ENCODE data around the gene IRF2BPL.
A peak's percentile ranks its signal among the peaks of the same experiment; 100 is the strongest.

Gene IRF2BPL

DNA sequence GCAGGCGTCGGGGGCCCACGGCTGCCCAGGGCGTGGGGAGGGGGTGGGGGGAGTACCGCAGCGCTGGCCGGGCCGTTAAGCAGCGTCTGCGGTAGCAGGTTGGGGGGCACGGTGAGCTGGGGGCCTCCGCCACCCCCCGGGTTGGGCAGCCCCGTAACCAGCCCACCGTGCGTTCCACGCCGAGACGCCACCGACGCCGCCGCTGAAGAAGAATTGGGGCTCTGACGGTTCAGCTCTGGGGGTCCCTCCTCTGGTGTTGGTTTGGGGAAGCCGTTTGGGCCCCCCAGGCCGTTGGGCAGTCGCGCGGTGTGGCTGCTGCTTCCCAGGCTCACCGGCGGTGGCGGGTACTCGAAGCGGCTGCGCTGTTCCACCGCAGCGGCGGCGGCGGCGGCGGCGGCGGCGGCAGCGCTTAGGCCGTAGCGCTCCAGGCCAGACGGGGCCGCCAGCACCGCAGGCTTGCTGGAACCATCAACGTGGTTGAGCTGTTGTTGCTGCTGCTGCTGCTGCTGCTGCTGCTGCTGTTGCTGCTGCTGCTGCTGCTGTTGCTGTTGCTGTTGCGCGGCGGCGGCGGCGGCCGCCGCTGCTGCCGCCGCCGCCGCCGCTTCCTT, 1.5 kb downstream of the IRF2BPL start:
- no peak overlapping the region for H2AK5ac ChIP-seq (ENCODE audit: low read length)
- peaks cover 14% of the 10 kb centered on the region for H3K4me1 ChIP-seq (ENCODE audit: control insufficient read depth, low read depth, low read length)
- no peak overlapping the region for H2BK5ac ChIP-seq (ENCODE audit: low read length)
- no peak overlapping the region for H4K8ac ChIP-seq (ENCODE audit: low read depth, low read length)
- H3K23ac ChIP-seq (ENCODE audit: low read length) = no peak overlapping the region
- H2BK120ac ChIP-seq (ENCODE audit: low read depth, low read length) = peak overlapping the region; percentile 54
- H3K4me2 ChIP-seq (ENCODE audit: low read length) = peak overlapping the region; percentile 85
- peak overlapping the region; percentile 91 for H3K9ac ChIP-seq (ENCODE audit: low read length)
- H2BK15ac ChIP-seq (replicated peaks; ENCODE audit: low read depth) = no peak overlapping the region
- no peak overlapping the region for H4K5ac ChIP-seq (ENCODE audit: low read length)
- peak overlapping the region; percentile 81 for H3K18ac ChIP-seq (ENCODE audit: low read length)
- no peaks in the 10 kb centered on the region for H3K79me1 ChIP-seq (ENCODE audit: low read length)
- H3K27me3 ChIP-seq (ENCODE audit: insufficient read depth, low read length, poor library complexity) = no peaks in the 10 kb centered on the region
- peak overlapping the region; percentile 91 for H3K27ac ChIP-seq (ENCODE audit: low read depth, low read length)
- peak overlapping the region; percentile 62 for H3K4me3 ChIP-seq (ENCODE audit: low read length)
- no peaks in the 10 kb centered on the region for H3K36me3 ChIP-seq (ENCODE audit: control insufficient read depth, insufficient read depth, low read length)
- no CpG with 5 or more reads among the region's 65 CpGs for WGBS (ENCODE audit: extremely low coverage, insufficient coverage, low lambda C conversion rate)
- H3K4ac ChIP-seq (ENCODE audit: low read depth, low read length) = peak overlapping the region; percentile 97
- peaks cover 28% of the 10 kb centered on the region for H3K79me2 ChIP-seq (ENCODE audit: control insufficient read depth, insufficient read depth, low read length)
- peak overlapping the region; percentile 97 for H3K56ac ChIP-seq (ENCODE audit: low read length)
- DNase-seq = peak; percentile 82

- H3K4me3 ChIP-seq (ENCODE audit: low read length) = peak overlapping the region; percentile 62
- peak; percentile 61 for DNase-seq
- WGBS (ENCODE audit: extremely low coverage, insufficient coverage, low lambda C conversion rate) = no CpG with 5 or more reads among the region's 76 CpGs
Observed at GRCh38 chr14:77026166-77026929, 2.2 kb downstream of the IRF2BPL start.

GRCh38 chr14:77025744-77026165, 2.8 kb downstream of the IRF2BPL start:
- Histone ChIP-seq H2BK120ac (ENCODE audit: low read depth, low read length) (peak overlapping the region; percentile 15), H3K27me3 (ENCODE audit: insufficient read depth, low read length, poor library complexity) (no peaks in the 10 kb centered on the region), H3K56ac (ENCODE audit: low read length) (peak overlapping the region; percentile 97), H3K27ac (ENCODE audit: low read depth, low read length) (peak overlapping the region; percentile 18), H2BK15ac (replicated peaks; ENCODE audit: low read depth) (no peak overlapping the region), H4K5ac (ENCODE audit: low read length) (no peak overlapping the region), H3K79me2 (ENCODE audit: control insufficient read depth, insufficient read depth, low read length) (peaks cover 28% of the 10 kb centered on the region), H3K4ac (ENCODE audit: low read depth, low read length) (peak overlapping the region; percentile 84), H3K18ac (ENCODE audit: low read length) (peak overlapping the region; percentile 81), H3K4me2 (ENCODE audit: low read length) (peak overlapping the region; percentile 85), H4K8ac (ENCODE audit: low read depth, low read length) (no peak overlapping the region), H3K79me1 (ENCODE audit: low read length) (no peaks in the 10 kb centered on the region), H2AK5ac (ENCODE audit: low read length) (no peak overlapping the region), H3K36me3 (ENCODE audit: control insufficient read depth, insufficient read depth, low read length) (no peaks in the 10 kb centered on the region), H2BK5ac (ENCODE audit: low read length) (no peak overlapping the region), H3K9ac (ENCODE audit: low read length) (peak overlapping the region; percentile 91), H3K4me3 (ENCODE audit: low read length) (peak overlapping the region; percentile 62), H3K4me1 (ENCODE audit: control insufficient read depth, low read depth, low read length) (peaks cover 12% of the 10 kb centered on the region), H3K23ac (ENCODE audit: low read length) (peak overlapping the region; percentile 99)
- no CpG with 5 or more reads among the region's 42 CpGs for WGBS (ENCODE audit: extremely low coverage, insufficient coverage, low lambda C conversion rate)
- DNase-seq = no peak

More at GRCh38 chr14:77026166-77026929, 2.2 kb downstream of the IRF2BPL start:
- Histone ChIP-seq H3K9ac (ENCODE audit: low read length) (peak overlapping the region; percentile 91), H3K36me3 (ENCODE audit: control insufficient read depth, insufficient read depth, low read length) (no peaks in the 10 kb centered on the region), H3K4ac (ENCODE audit: low read depth, low read length) (peak overlapping the region; percentile 97), H3K23ac (ENCODE audit: low read length) (peak overlapping the region; percentile 100), H4K5ac (ENCODE audit: low read length) (no peak overlapping the region), H2BK5ac (ENCODE audit: low read length) (peak overlapping the region; percentile 85), H3K27ac (ENCODE audit: low read depth, low read length) (peak overlapping the region; percentile 91), H3K4me1 (ENCODE audit: control insufficient read depth, low read depth, low read length) (peaks cover 12% of the 10 kb centered on the region), H2BK120ac (ENCODE audit: low read depth, low read length) (peak overlapping the region; percentile 54), H3K56ac (ENCODE audit: low read length) (peak overlapping the region; percentile 97), H3K79me2 (ENCODE audit: control insufficient read depth, insufficient read depth, low read length) (peaks cover 28% of the 10 kb centered on the region), H3K4me2 (ENCODE audit: low read length) (peak overlapping the region; percentile 85), H2AK5ac (ENCODE audit: low read length) (no peak overlapping the region), H3K18ac (ENCODE audit: low read length) (peak overlapping the region; percentile 81), H3K79me1 (ENCODE audit: low read length) (no peaks in the 10 kb centered on the region), H2BK15ac (replicated peaks; ENCODE audit: low read depth) (no peak overlapping the region), H4K8ac (ENCODE audit: low read depth, low read length) (no peak overlapping the region), H3K27me3 (ENCODE audit: insufficient read depth, low read length, poor library complexity) (no peaks in the 10 kb centered on the region)

GRCh38 chr14:77024171-77024691, 4.3 kb downstream of the IRF2BPL start:
- peak overlapping the region; percentile 18 for H2BK5ac ChIP-seq (ENCODE audit: low read length)
- H2AK5ac ChIP-seq (ENCODE audit: low read length) = no peak overlapping the region
- peak overlapping the region; percentile 60 for H3K9ac ChIP-seq (ENCODE audit: low read length)
- peaks cover 12% of the 10 kb centered on the region for H3K4me1 ChIP-seq (ENCODE audit: control insufficient read depth, low read depth, low read length)
- peak overlapping the region; percentile 1 for H3K27ac ChIP-seq (ENCODE audit: low read depth, low read length)
- peak overlapping the region; percentile 25 for H3K4me2 ChIP-seq (ENCODE audit: low read length)
- no peaks in the 10 kb centered on the region for H3K79me1 ChIP-seq (ENCODE audit: low read length)
- no CpG with 5 or more reads among the region's 16 CpGs for WGBS (ENCODE audit: extremely low coverage, insufficient coverage, low lambda C conversion rate)
- H3K4me3 ChIP-seq (ENCODE audit: low read length) = no peak overlapping the region
- no peak overlapping the region for H4K5ac ChIP-seq (ENCODE audit: low read length)
- H3K23ac ChIP-seq (ENCODE audit: low read length) = no peak overlapping the region
- H3K27me3 ChIP-seq (ENCODE audit: insufficient read depth, low read length, poor library complexity) = no peaks in the 10 kb centered on the region
- no peak overlapping the region for H3K4ac ChIP-seq (ENCODE audit: low read depth, low read length)
- peak; percentile 95 for DNase-seq
- H3K79me2 ChIP-seq (ENCODE audit: control insufficient read depth, insufficient read depth, low read length) = peaks cover 28% of the 10 kb centered on the region
- H3K56ac ChIP-seq (ENCODE audit: low read length) = peak overlapping the region; percentile 77
- no peaks in the 10 kb centered on the region for H3K36me3 ChIP-seq (ENCODE audit: control insufficient read depth, insufficient read depth, low read length)
- H2BK15ac ChIP-seq (replicated peaks; ENCODE audit: low read depth) = no peak overlapping the region
- H4K8ac ChIP-seq (ENCODE audit: low read depth, low read length) = no peak overlapping the region
- H3K18ac ChIP-seq (ENCODE audit: low read length) = peak overlapping the region; percentile 16
- no peak overlapping the region for H2BK120ac ChIP-seq (ENCODE audit: low read depth, low read length)

- H2AK5ac ChIP-seq (ENCODE audit: low read length) = no peak overlapping the region
- H3K4me1 ChIP-seq (ENCODE audit: control insufficient read depth, low read depth, low read length) = peaks cover 12% of the 10 kb centered on the region
- H3K27ac ChIP-seq (ENCODE audit: low read depth, low read length) = no peak overlapping the region
- peak; percentile 79 for DNase-seq
- no peaks in the 10 kb centered on the region for H3K36me3 ChIP-seq (ENCODE audit: control insufficient read depth, insufficient read depth, low read length)
- H3K9ac ChIP-seq (ENCODE audit: low read length) = peak overlapping the region; percentile 20
- H3K23ac ChIP-seq (ENCODE audit: low read length) = no peak overlapping the region
- peak overlapping the region; percentile 58 for H3K56ac ChIP-seq (ENCODE audit: low read length)
- H3K79me2 ChIP-seq (ENCODE audit: control insufficient read depth, insufficient read depth, low read length) = peaks cover 28% of the 10 kb centered on the region
- H3K4me2 ChIP-seq (ENCODE audit: low read length) = peak overlapping the region; percentile 16
- H3K18ac ChIP-seq (ENCODE audit: low read length) = peak overlapping the region; percentile 11
- no CpG with 5 or more reads among the region's 17 CpGs for WGBS (ENCODE audit: extremely low coverage, insufficient coverage, low lambda C conversion rate)
- no peak overlapping the region for H2BK5ac ChIP-seq (ENCODE audit: low read length)
- H2BK120ac ChIP-seq (ENCODE audit: low read depth, low read length) = no peak overlapping the region
- no peak overlapping the region for H3K4me3 ChIP-seq (ENCODE audit: low read length)
- no peak overlapping the region for H4K8ac ChIP-seq (ENCODE audit: low read depth, low read length)
- H2BK15ac ChIP-seq (replicated peaks; ENCODE audit: low read depth) = no peak overlapping the region
- no peaks in the 10 kb centered on the region for H3K79me1 ChIP-seq (ENCODE audit: low read length)
- no peak overlapping the region for H3K4ac ChIP-seq (ENCODE audit: low read depth, low read length)
- H3K27me3 ChIP-seq (ENCODE audit: insufficient read depth, low read length, poor library complexity) = no peaks in the 10 kb centered on the region
- H4K5ac ChIP-seq (ENCODE audit: low read length) = no peak overlapping the region
Observed at GRCh38 chr14:77023001-77023996, 5.2 kb downstream of the IRF2BPL start.

All from mesendoderm (in vitro differentiated cells).